K562 (cell line): ENCODE results near the gene MLYCD. TPM values are rescaled to one million over a fixed set of nuclear protein-coding genes. Genes with fewer than 3 reads are reported as not detected.

Source experiments
- ETV6 ChIP-seq, 3 experiments: fragments of 150-350 bp in 1 of 3; sonication (generic) in 1 of 3; formaldehyde crosslinking in 1 of 3; IDR thresholded peaks; 2 replicates each; pipeline versions ENCODE4 v1.6.1 to v1.8.0; 2014 to 2022; ENCODE audit warnings: borderline replicate concordance in 2 of 3, low read depth in 2 of 3, antibody characterized with exemption in 1 of 3, low read length in 1 of 3, mild to moderate bottlenecking in 1 of 3, missing genetic modification reagents in 1 of 3
- JUNB ChIP-seq: fragments of 450-650 bp; formaldehyde crosslinking; conservative IDR thresholded peaks from 2 replicates; pipeline ENCODE4 v1.4.0; 2020; ENCODE audit warnings: mild to moderate bottlenecking
- KLF16 ChIP-seq: IDR thresholded peaks from 2 replicates; pipeline ENCODE4 v1.6.1; 2016; ENCODE audit warnings: antibody characterized with exemption
- RREB1 ChIP-seq: fragments of 250-450 bp; sonication (Bioruptor Pico); IDR thresholded peaks from 2 replicates; pipeline ENCODE4 v1.4.0; 2020
- XRCC4 ChIP-seq: IDR thresholded peaks from one replicate; pipeline ENCODE4 v1.6.1; 2011; ENCODE audit not compliant: insufficient read depth, insufficient read length; ENCODE audit errors: extremely low read depth
- ZFP91 ChIP-seq: sonication (generic); formaldehyde crosslinking; IDR thresholded peaks from 2 replicates; pipeline ENCODE4 v1.8.0; 2022; ENCODE audit warnings: mild to moderate bottlenecking, missing genetic modification reagents
- ZMIZ1 ChIP-seq, 2 experiments: fragments of 150-350 bp in 1 of 2; IDR thresholded peaks; 2 replicates each; pipeline ENCODE4 v1.6.1; 2012 to 2016; ENCODE audit warnings: low read depth in 2 of 2, low read length in 2 of 2, mild to moderate bottlenecking in 1 of 2, moderate library complexity in 1 of 2
- ZNF592 ChIP-seq: fragments of 450-650 bp; IDR thresholded peaks from 2 replicates; pipeline ENCODE4 v1.6.1; 2017; ENCODE audit warnings: antibody characterized with exemption, mild to moderate bottlenecking
- ZNF76 ChIP-seq: fragments of 250-450 bp; sonication (Bioruptor Pico); IDR thresholded peaks from 2 replicates; pipeline ENCODE4 v1.4.0; 2020; ENCODE audit warnings: mild to moderate bottlenecking, moderate library complexity, borderline replicate concordance
- ZNF780A ChIP-seq: fragments of 250-450 bp; sonication (Bioruptor Pico); IDR thresholded peaks from 2 replicates; pipeline ENCODE4 v1.5.0; 2021; ENCODE audit warnings: mild to moderate bottlenecking
- polyA plus RNA-seq, 8 experiments: library from polyadenylated mRNA; depleted of rRNA in 4 of 8; stranded (reverse) in 5 of 8; unstranded in 3 of 8; fragments of >200 nt; fragmentation: Nextera tagmentation in 2 of 8; fragmentation: Illumina TruSeq in 1 of 8; extraction: Ambion mirVana in 2 of 8; extraction: Trizol in 1 of 8; gene quantifications; 2 replicates each; pipeline versions ENCODE4 v1.2.1 to v1.2.3, GENCODE V29; 2011 to 2014; ENCODE audit warnings: inconsistent platforms in 1 of 8, missing spikeins in 1 of 8
- total RNA-seq, 7 experiments: library from RNA; depleted of rRNA in 6 of 7; stranded (reverse); fragments of >200 nt in 6 of 7; fragmentation: Illumina TruSeq in 2 of 7; extraction: Trizol in 2 of 7; gene quantifications; 2 replicates each; pipeline versions ENCODE4 v1.2.1 to v1.2.3, GENCODE V29; 2011 to 2021; ENCODE audit warnings: low replicate concordance in 1 of 7

The MLYCD gene
- total and polyA plus RNA-seq, 9 of the 15 experiments (the other 6 are each of a cell fraction or from before 2014, with no cell fraction given) = 0.15 to 2.0 (median 1.0) TPM

GRCh38 chr16:83899272-83899897 lies 470 bp downstream of the MLYCD start (continued):
- TF ChIP-seq ZNF592 = 0 out of 2 replicates have a peak, but pooled peaks have one; percentile 8
- no peak for TF ChIP-seq ETV6 (IDR thresholded peaks at IDR 0.05; ENCODE audit: borderline replicate concordance in 1 of 2, low read depth in 2 of 2, low read length in 1 of 2)
- TF ChIP-seq ETV6 (CRISPR knock-in tag; IDR thresholded peaks at IDR 0.05; ENCODE audit: borderline replicate concordance) = no peak
- TF ChIP-seq ZMIZ1 (IDR thresholded peaks at IDR 0.05; ENCODE audit: low read depth in 2 of 2, low read length in 2 of 2) = no peak
- TF ChIP-seq JUNB (CRISPR knock-in tag) = no peak
- TF ChIP-seq ZNF76 (CRISPR knock-in tag) = no peak
- no peak for TF ChIP-seq ZFP91 (CRISPR knock-in tag)
- no peak for TF ChIP-seq XRCC4
- TF ChIP-seq ZNF780A (CRISPR knock-in tag) = no peak
- TF ChIP-seq KLF16 = no peak
- TF ChIP-seq RREB1 (CRISPR knock-in tag) = 0 out of 2 replicates have a peak, but pooled peaks have one; percentile 57
